Fibroblast of mammary gland (primary cell): Measurements from ENCODE around the gene BTG4.

Experiments used
- DNase-seq: peaks from one replicate; pipeline ENCODE4 v3.0.0-alpha.2; 2010; ENCODE audit warnings: low read depth
- H3K4me3 ChIP-seq: 2 replicates; pipeline ENCODE4 v1.5.1; 2011; ENCODE audit warnings: low read depth, mild to moderate bottlenecking, low read length, moderate library complexity; ENCODE audit not compliant: control insufficient read depth
- CTCF ChIP-seq: conservative IDR thresholded peaks from 2 replicates; pipeline ENCODE4 v1.5.1; 2011; ENCODE audit warnings: low read depth, low read length, inconsistent platforms; ENCODE audit not compliant: control insufficient read depth, insufficient read depth

BTG4 gene

GRCh38 chr11:111538407-111539114 is 26.4 kb upstream of the BTG4 start:
- no peak for TF ChIP-seq CTCF
- DNase-seq = no peak
- H3K4me3 ChIP-seq = no peak overlapping the region

GRCh38 chr11:111537336-111537860 is 25.2 kb upstream of the BTG4 start:
- no peak overlapping the region for H3K4me3 ChIP-seq
- no peak for TF ChIP-seq CTCF
- DNase-seq = no peak

GRCh38 chr11:111535281-111535680 is 23.1 kb upstream of the BTG4 start:
- DNase-seq = no peak
- no peak for TF ChIP-seq CTCF
- no peak overlapping the region for H3K4me3 ChIP-seq

GRCh38 chr11:111532365-111532709 is 20.2 kb upstream of the BTG4 start:
- no peak for TF ChIP-seq CTCF
- H3K4me3 ChIP-seq = no peak overlapping the region
- no peak for DNase-seq

- no peak overlapping the region for H3K4me3 ChIP-seq
- no peak for TF ChIP-seq CTCF
- DNase-seq = peak; percentile 92
Observed at GRCh38 chr11:111531687-111532364, 19.6 kb upstream of the BTG4 start.

- no peak for TF ChIP-seq CTCF
- H3K4me3 ChIP-seq = no peak overlapping the region
- DNase-seq = peak; percentile 52
Observed at GRCh38 chr11:111531136-111531535, 18.9 kb upstream of the BTG4 start.

- TF ChIP-seq CTCF = no peak
- DNase-seq = no peak
- H3K4me3 ChIP-seq = no peak overlapping the region
Observed at GRCh38 chr11:111530091-111530490, 17.9 kb upstream of the BTG4 start.
